ENCODE measurements around the gene HSP90AB1. TPM values are rescaled to one million over a fixed set of nuclear protein-coding genes. Genes with fewer than 3 reads are reported as not detected.

Gene HSP90AB1
- total RNA-seq, 1 experiment from 2014 or later, result 1,986 TPM

GRCh38 chr6:44203955-44204354 is 42.9 kb upstream of the HSP90AB1 start:
- no peak overlapping the region for H4K91ac ChIP-seq (ENCODE audit: insufficient read length, low read depth, low read length)
- no peak overlapping the region for H3K27ac ChIP-seq (ENCODE audit: insufficient read length, low read depth, low read length)
- H3K4me1 ChIP-seq (ENCODE audit: insufficient read depth, low read length), result peaks cover 22% of the 10 kb centered on the region
- no CpG with 5 or more reads among the region's 6 CpGs for WGBS (ENCODE audit: extremely low coverage, insufficient read length, low lambda C conversion rate)
- TF ChIP-seq CTCF (conservative IDR thresholded peaks at IDR 0.05), result no peak
- H3T11ph ChIP-seq (ENCODE audit: low read length), result no peak overlapping the region
- peak overlapping the region; percentile 35 to 89 (median 80); a peak in 5 of 7 replicates for H3K27ac Mint-ChIP-seq
- no peaks in the 10 kb centered on the region for H3K79me1 ChIP-seq (ENCODE audit: insufficient read depth, low read depth, low read length, poor library complexity, severe bottlenecking)
- H3K23ac ChIP-seq (ENCODE audit: insufficient read length, low read depth, low read length), result no peak overlapping the region
- H2BK5ac ChIP-seq (ENCODE audit: insufficient read length, low read length), result no peak overlapping the region
- no peak for DNase-seq
- H3K4me2 ChIP-seq (ENCODE audit: insufficient read depth, insufficient read length, low read length), result no peak overlapping the region
- H2BK20ac ChIP-seq (ENCODE audit: low read depth, low read length, poor library complexity, severe bottlenecking), result no peak overlapping the region
- H3K23me2 ChIP-seq (ENCODE audit: insufficient read length, low read depth, low read length, poor library complexity, severe bottlenecking), result no peaks in the 10 kb centered on the region
- H3K27me3 Mint-ChIP-seq (ENCODE audit: low read depth), result no peaks in the 10 kb centered on the region
- no peaks in the 10 kb centered on the region for H3K27me3 ChIP-seq (ENCODE audit: insufficient read depth, low read length)
- no peak overlapping the region for H2BK120ac ChIP-seq (ENCODE audit: low read depth, low read length, poor library complexity, severe bottlenecking)
- no peak overlapping the region for H4K8ac ChIP-seq (replicated peaks; ENCODE audit: insufficient read length, low read depth, low read length)
- no peak overlapping the region for H4K5ac ChIP-seq (ENCODE audit: insufficient read length, low read depth, low read length)
- no peak overlapping the region for H3K14ac ChIP-seq (ENCODE audit: insufficient read depth, low read length)
- H3K56ac ChIP-seq (ENCODE audit: insufficient read length, low read depth, low read length), result no peak overlapping the region
- H3K18ac ChIP-seq (ENCODE audit: insufficient read length, low read depth, low read length), result no peak overlapping the region
- H3K4me1 Mint-ChIP-seq, result peaks cover 62 to 69% of the 10 kb centered on the region in 2 experiments
- H3K4ac ChIP-seq (ENCODE audit: low read depth, low read length), result no peak overlapping the region
- H2BK15ac ChIP-seq (ENCODE audit: low read depth, low read length), result no peak overlapping the region
- H4K20me1 ChIP-seq (ENCODE audit: control insufficient read depth, insufficient read depth, insufficient read length), result peaks cover 3% of the 10 kb centered on the region
- no peak overlapping the region for H2BK12ac ChIP-seq (ENCODE audit: insufficient read length, low read depth, low read length)
- no peaks in the 10 kb centered on the region for H3K9me3 Mint-ChIP-seq
- no peaks in the 10 kb centered on the region; a peak in 1 of 7 replicates for H3K36me3 Mint-ChIP-seq (ENCODE audit: insufficient read depth in 1 of 3, low read depth in 3 of 3)
- no peaks in the 10 kb centered on the region for H3K79me2 ChIP-seq (ENCODE audit: insufficient read depth, low read length)
- no peak overlapping the region for H2AK5ac ChIP-seq (ENCODE audit: insufficient read length, low read length)
- no peak overlapping the region for H2AFZ ChIP-seq (ENCODE audit: low read length)
- no peak overlapping the region; a peak in 1 of 5 replicates for H3K4me3 Mint-ChIP-seq
- no peaks in the 10 kb centered on the region for H3K9me3 ChIP-seq (ENCODE audit: control insufficient read depth, low read depth, low read length)
- no peak overlapping the region for H3K9ac ChIP-seq (ENCODE audit: extremely low read depth, insufficient read length, low read length)
